T-helper 1 cell treated with Interleukin-12 subunit alpha and Interleukin-12 subunit beta and Interleukin-4 antibody, amounts not matched to agents 30 ng/mL and 1 ng/mL, for 36 hours (primary cell): ENCODE data around the gene HOXD8. TPM values are rescaled to one million over a fixed set of nuclear protein-coding genes. Genes with fewer than 3 reads are reported as not detected.

ENCODE experiments used
- intact Hi-C: fragments of 100-400 bp; cut with micrococcal nuclease; formaldehyde crosslinking; loops from one replicate; pipeline ENCODE4 v1.15.1; 2024
- total RNA-seq: library from RNA; stranded (reverse); gene quantifications from 2 replicates; pipeline ENCODE4 v1.2.3, GENCODE V29; 2022

HOXD8 gene
- not detected in 2 replicates for total RNA-seq

DNA sequence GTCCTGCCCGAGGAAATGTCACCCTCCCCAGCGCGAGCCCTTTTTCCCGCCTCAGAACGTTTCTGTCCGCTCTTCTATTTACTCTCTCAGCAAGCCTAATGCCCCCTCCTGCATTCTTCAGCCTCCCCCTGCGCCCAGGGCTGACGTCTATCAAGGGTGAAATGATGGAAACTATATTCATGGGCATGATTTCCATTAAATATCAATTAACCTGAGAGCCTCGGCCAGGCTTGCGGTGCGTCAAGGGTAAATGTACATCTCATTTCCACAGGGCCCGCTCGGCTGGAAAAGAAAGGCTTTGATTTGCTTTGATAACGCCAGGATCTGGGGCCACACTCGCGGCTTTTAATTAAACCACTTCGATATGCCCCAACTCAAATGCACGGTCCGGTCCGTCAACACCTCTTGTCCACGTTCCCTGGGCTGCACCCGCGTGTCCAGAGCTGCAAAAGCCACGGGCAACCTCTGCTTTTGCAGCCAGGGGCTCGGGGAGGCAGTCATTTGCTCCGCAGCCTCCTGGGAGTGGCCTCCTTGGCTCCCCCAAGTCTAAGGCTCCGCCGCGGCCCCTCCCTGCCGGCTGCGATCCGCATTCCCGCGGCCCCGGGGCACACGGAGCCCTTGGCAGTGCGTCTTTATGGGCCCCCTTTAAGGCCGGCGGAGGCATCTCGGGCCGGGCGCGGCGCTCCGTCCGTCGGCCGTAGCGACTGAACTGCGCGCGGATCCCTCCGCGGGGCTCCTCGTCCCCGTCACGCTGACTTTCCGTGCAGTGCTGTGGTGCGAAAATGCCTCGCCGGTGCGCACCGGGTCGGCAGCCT is at the start of gene HOXD8:
Gene HOXD8 (plus strand): TSS at position 724 of the 815 bp plus-strand sequence. CDS start 662 bp downstream, outside the sequence.
- intact Hi-C loops, result loop anchor here (1.0 to 5.0 kb wide), 2 partner anchors 425 to 1593 kb away; no protein-coding TSS in a partner anchor

DNA sequence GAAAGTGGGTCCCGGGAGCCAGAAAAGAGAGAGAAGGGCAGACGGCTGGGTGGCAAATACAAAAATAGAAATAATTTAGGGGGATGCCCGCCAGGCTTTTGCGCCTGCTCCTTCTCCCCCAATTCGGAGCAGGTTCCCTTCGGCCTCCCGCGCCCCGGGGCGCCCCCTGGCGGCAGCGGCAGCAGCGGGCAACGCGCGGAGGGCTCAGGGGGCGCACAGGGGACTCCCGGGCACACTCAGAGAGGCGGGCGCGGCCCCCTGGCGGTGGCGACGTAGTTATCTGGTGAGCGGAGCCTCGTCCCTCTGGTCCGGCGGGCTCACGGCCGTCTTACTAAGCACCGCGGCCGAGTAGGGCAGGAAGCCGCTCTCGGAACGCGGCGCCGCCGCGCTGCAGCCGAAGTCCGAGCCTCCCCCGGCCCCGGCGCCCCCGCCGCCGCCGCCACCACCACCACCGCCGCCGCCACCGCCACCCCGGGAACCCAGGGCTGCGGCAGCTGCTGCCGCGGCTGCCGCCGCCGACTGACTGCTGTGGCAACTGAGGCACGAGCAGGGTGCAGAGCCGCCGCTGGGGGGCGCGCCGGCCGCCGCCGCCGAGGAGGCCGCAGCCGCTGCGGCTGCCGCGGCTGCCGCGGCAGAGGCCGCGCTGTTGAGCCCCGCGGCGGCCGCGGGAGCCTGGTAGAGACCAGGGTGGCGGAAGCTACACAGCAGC is 49.5 kb upstream of the HOXD8 start:
- intact Hi-C loops, result loop anchor here (2.0 kb wide), 4 partner anchors 31 to 389 kb away; partner anchors contain the start of gene HOXD3

DNA sequence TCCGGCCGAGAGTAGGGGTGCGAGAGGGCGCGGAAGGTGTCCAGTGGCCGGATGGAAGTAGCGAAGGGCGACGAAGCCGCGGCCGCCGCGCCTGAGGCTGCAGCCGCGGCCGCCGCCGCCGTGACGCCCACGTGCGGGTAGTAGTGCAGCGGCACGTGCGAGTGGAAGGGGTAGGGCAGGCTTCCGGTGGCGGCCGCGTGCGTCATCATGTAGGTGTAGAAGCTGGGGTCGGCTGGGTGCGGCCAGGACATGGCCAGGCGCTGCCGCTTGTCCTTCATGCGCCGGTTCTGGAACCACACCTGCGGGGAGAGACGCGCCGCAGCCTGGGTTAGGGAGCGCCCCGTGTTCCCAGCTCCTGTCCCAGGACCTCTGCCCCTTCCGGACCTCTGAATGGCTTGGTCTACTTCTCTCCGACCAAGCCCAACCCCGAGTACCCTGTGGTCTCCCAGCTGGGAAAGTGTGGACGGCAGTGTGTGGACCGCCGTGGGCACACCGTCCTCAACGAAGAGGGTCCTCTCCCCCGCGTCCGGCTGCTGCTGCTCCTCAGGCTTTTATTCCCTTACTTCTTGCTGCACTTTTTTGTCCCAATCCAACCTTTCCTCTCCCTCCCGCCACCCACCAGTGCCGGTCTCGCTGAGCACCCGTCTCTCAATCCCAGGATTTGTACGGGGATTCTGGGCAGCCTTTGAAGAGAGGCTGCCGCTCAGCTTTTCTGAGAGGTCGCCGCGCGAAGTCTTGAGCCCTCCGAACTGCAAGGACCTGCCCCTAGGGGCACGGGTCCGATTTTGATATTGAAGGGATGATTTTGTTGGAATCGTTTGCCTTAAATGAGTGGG is 48.7 kb upstream of the HOXD8 start:
- intact Hi-C loops, result no loop called here

DNA sequence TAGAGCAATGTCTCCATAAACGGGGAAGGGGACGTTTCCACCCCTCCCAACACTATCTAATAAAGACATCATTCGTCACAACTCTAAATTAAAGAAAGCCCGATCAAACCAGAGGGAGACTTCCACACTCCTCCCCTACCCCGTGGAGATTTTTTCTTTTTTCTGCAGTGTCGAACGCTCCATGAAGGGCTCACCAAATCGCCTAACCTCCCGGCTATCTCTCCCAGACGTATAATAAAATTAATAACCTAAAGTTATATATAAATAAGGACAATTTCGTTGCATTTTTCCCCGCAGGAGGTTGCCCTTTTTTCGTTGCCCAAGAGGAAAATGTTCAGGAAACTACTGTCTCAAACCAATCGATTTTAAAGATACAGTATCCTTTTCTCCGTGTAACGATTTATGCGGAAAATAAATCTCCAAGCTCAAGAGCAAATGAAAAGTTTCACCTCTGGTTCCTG is 48.1 kb upstream of the HOXD8 start:
- intact Hi-C loops, result no loop called here

DNA sequence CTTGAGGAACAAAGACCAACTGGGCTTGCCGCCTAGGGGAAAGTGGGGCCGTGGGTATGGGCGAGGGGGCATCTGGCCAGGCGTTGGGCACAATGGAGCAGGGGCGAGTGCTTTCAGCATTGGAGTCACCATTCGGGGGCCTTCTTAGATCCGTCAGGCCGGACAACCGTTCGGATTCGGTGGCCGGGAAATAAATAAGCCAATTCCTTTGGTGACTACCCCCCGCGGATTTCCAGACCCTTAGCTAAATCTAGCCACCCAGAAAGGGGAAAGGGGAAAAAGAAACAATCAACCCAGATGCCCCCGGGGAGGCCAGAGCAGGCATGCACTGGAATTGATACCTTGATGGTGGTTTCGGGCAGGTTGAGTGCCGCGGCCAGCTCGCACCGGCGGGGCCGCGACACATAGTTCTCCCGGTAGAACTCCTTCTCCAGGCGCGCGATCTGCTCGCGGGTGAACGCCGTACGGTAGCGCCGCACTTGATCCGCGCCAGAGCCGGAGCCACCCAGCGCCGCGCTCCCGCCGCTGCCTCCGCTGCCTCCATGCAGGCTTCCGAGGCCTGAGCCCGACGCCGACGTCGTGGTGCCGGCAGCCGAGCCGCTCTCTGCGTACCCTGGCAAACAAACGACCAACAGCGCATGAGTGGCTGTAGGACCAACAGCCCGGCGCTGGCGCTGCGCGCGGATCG is 47.5 kb upstream of the HOXD8 start:
- intact Hi-C loops, result loop anchor here (2.0 kb wide), 1 partner anchor 81 kb away; no protein-coding TSS in a partner anchor

DNA sequence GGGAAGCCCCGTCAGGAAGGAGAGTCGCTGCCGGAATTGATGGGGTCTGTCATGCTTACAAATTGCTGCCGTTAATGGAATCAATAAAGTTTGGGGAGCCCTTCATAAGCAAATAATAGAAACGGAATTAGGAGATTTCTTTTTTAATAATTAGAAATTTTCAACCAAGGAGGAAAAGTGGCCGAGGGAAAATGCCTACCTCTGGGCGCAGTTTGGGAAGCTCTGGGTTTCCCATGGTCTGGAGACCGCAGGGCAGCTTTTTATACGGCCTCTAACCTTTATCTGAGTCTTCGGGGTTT is 47.0 kb upstream of the HOXD8 start:
- intact Hi-C loops, result loop anchor here (2.0 kb wide), 1 partner anchor 80 kb away; no protein-coding TSS in a partner anchor

DNA sequence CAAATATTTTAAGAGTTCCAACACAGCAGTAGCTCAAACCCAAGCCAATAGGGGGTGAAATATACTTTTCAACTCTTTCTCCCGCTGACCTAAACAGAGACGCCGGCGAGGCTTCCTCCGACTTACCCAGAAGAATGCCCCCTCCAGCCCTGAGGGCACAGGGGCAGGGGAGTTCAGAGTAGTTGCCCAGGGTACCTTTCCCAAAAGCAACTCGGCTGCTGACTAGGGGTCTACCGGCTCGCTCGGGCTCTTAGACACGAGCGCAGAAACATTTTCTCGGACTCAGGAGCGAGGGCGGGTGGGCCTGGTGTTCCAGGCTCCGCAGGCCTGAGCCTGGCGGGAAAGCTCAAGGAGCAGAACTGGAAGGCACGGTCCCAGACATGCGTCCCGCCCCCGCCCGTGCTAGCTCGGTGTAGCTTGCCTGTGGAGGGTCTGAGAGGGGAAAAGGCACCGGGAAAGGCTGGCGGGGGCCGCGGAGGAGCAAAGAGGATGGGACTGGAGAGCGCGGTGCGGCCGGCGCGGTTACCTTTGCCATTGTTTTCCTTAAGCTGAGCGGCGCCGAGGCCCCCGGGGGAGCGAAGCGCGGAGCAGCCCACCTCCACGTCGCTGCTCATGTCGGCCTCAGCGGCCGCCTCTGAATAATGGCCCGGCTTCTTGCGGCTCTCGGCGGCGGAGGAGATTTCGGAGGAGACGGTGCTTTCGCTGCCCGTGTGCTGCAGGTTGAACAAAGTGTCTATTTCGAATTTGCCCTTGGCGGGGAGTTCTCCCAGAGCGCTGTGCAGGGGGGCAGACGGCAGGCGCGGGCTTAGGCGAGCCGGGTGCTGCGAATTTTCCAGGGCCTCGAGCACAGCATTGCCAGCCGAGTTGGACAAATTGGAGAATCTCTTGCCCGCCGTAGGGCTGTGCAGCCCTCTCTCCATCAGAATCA is 46.4 kb upstream of the HOXD8 start:
- intact Hi-C loops, result loop anchor here (2.0 kb wide), 1 partner anchor 80 kb away; no protein-coding TSS in a partner anchor

DNA sequence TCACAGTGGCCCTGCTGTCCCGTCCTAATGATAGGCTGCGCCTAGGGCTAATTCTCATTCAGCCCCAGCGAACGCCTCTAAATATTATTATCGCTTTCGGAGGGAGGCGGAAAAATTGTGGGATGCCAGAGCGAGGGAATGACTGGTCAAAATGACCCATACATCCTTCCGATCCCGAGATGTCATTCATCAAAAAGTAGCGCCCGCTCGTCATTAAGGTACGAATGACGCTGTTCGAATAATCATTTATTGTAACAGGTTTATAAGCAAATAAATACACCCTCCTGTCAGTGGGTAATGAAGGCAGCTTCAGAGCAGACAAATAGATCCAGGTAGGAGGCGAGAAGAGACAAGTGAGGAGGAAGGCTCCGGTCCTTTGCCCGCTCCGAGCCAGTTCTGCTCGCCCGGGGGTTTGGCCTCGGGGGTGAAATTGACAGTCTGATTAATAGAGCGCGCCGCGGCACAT is 45.7 kb upstream of the HOXD8 start, which contains the start of gene EVX2:
Gene EVX2 (minus strand): TSS at position 167 of the 466 bp plus-strand sequence. CDS start 186 bp downstream, outside the sequence.
- intact Hi-C loops, result loop anchor here (1.0 to 2.0 kb wide), 2 partner anchors 47 to 79 kb away; no protein-coding TSS in a partner anchor

DNA sequence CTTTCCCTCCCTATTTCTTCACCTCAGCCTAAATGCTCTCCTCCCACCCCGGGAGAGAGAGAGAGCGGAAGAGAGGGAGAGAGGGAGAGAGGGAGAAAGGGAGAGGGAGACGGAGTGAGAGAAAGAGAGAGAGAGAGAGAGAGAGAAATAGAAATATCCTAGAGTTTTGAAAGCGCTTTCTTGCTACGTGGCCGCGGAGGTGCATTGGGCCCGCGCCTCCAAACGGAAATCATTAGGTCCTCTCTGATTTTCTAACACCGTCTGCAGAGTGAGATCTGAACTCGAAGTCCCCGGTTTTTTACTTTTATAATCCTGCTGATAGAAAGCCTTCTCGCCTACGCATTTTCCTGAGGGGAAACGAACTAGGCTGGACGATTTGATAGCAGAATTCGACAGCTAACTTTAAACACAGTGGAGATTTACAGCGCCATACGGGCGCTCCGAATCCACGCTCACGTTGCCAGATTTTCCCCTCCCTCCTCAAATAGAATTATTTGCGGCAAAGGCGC is 44.8 kb upstream of the HOXD8 start:
- intact Hi-C loops, result loop anchor here (1.0 kb wide), 1 partner anchor 47 kb away; no protein-coding TSS in a partner anchor

DNA sequence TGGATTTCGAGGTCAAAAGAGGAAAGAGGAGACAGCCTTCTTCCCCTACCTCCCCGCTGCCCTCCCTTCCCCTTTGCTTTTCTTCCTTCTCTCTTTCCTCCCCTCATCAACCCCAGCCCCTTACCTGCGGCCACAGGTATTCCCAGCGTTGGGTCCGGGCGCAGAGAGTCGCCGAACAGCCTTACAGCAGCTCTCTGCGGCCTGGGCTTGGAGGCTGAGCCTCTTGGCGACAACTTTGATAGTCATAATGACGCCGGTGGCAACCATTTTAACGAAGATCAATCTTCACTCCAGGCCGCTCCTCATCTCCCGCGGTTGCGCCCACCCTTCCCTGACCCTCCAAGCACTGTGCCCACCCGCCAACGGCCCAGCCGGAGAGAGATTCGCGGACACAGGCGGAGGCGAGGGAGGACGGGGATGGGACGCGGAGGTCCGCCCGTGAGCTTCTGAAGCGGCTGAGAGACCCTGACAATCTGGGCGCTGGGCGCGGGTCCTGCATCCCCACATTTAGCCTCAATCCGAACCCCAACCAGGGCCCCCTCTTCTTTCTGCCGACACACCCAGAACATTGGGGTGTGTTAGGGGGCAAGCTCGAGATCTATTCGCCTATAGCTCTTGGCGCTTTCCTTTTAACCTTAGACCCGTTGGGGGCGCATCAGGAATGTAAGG is 44.3 kb upstream of the HOXD8 start:
- intact Hi-C loops, result no loop called here

DNA sequence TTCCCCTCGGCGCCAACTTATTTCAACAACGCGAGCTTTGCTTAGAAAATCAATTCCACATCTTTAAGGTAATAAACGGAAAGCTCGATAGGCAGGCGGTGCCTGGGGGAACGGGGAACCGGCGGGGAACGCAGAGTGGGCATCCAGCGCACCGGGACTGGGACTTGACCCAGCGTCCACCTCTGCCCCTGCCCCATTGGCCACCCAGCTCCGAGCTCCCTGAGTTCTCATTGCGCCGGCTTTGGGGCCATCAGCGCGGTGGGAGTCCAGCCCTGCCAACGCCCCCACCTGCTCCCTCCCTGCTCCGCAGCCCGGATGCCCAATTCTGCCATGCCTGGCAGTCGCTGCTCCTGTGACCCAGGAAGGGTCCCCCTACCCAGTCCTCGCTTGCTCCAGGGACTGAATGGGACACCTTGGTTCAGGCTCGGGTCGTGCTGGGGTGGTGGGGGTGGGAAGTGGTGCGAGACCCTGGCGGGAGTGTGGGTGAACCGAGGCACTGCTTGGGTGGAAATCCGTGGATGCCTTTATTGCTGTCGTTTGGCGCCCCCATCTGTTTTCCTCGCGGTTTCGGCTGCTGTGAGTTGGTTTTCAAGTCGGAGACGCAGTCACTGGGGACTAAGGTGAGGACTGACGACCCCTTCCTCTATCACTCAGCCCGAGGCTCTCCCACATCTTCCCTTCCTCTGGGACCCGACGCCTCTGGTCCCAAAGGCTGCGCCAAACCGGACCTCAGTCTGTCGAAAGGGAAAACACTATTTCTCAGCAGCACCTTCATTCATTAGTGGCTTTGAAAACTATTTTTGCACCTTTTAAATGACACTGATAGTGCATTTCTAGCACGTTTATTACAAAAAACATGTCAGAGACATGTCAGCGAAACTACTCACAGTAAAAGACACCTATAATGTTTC is 43.4 kb upstream of the HOXD8 start:
- intact Hi-C loops, result loop anchor here (1.0 kb wide), 1 partner anchor 10 kb away; no protein-coding TSS in a partner anchor

DNA sequence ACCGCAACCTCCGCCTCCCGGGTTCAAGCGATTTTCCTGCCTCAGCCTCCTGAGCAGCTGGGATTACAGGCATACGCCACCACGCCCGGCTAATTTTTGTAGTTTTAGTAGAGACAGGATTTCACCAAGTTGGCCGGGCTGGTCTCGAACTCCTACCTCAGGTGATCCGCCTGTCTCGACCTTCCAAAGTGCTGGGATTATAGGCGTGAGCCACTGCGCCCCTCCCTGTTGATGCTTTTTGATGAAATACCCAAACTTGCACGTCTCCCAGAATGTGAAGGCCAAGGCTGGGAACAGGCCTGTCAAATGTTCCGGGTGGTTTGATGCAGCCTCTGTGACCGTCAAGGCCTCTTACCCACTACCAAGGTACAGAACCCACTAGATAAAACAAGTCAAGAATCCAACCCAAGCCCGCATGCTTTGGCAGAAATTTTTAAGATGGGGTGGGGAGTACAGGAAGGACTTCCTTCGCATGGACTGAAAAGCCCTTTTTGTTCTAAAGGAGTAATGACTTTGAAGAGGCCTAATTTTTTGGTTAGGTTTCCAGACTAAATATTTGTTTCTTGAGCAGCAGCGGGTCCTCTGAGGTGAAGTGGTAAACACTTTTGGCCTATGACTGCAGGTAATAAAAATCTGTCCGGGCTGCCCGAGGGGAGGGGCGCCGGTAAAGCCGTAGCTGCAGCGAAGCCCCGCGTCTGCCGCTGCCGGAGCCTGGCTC is 42.0 kb upstream of the HOXD8 start:
- intact Hi-C loops, result no loop called here

DNA sequence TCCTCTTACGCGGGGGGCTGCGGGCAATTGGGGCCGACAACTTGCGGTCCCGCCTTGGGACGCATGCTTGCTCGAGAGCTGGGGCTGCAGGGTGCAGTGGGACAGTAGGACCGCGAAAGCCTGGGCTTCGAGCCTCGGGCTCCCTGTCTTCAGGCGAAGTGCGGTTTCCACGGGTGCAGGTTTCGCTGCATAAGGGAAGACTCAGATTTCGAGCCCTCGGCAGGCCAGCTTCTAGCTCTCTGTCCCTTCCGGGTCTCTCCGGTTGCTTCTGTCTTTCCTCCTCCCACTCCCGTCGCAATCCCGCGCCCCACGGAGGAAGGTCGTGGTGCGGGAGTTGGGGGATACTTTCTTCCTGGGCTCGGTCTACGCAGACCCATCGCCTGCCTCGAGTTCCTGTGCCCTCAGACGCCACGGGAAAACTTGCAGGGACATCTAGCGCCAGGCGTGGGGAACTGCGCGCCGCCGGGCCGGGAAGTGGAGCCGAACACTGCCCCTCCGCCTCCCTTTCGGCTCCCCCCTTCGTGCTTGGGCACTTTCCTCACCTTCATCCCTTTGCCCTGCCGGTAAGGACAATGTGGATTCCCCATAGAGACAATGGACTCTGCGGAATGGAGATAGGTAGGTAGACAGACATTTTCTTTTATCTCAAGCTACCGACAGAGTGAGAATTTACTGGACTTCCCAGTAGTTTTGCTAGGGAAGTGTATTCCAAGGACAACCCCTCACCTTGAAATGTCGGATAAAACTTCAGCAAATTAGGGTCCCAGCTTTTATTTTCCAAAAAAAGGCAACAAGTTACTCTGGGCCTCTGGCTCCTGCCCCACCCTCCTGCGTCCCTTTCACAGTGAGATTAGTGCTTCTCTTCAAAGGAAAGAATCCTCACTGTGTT is 41.2 kb upstream of the HOXD8 start:
- intact Hi-C loops, result no loop called here

DNA sequence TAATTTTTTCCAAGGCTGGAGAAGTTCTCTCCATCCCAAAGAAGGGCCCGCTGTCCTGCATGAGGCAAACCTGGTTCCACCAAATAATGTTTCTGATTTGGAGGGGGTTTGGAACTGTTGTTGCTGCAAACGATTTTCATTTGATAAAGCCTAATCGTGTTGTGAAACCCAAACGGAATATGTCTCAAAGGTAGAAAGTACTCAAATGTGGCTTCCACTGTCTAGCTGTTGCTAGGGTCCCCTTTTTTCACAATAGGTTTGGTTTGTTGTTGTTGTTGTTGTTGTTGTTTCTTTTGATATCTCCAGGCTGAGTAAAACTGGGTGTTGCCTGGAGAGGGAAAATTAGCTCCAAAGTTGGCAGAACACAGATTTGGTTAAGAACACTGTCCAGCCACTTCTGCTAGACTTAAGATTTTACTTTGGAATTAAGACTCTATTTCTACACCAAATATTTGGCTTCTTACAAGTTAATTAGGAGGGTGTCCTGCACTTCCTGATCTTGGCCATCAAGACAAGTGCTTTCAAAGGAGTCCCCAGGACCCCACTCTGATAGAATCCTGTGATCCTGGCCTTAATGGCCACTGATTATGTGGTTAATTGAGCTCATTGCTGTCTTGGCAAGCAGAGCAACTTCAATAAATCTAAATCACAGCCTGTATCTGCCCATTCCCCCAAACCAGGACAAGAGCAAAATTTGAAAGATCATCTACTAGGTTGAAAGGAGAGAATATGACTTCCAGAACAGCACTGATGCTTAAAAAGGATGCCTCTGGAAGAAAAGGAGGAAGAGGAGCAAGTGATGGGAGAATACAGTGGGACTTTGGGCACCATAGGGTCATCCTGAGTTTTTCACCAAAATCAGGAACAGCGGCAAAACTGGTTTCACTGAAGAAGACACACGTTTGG is 40.3 kb upstream of the HOXD8 start:
- intact Hi-C loops, result no loop called here
